Measurements from ENCODE around the gene FAM184B.
"Not testable (repeated sequence)": the region's sequence is repeated elsewhere in the genome, so short reads cannot be mapped to it uniquely, and the experiment has no call there.

The FAM184B gene

GRCh38 chr4:17682222-17682566 is 99.2 kb downstream of the FAM184B start:
- no peak for DNase-seq (ENCODE audit: low spot score)

GRCh38 chr4:17681281-17682221 is 99.9 kb downstream of the FAM184B start:
- DNase-seq (ENCODE audit: low spot score): no peak

- no peak for DNase-seq (ENCODE audit: low spot score)
Observed at GRCh38 chr4:17680559-17681280, 100.7 kb downstream of the FAM184B start.

- no peak for DNase-seq (ENCODE audit: low spot score)
Observed at GRCh38 chr4:17670423-17670822, 111.0 kb downstream of the FAM184B start.

- no peak for DNase-seq (ENCODE audit: low spot score)
Observed at GRCh38 chr4:17667653-17668201, 113.7 kb downstream of the FAM184B start.

GRCh38 chr4:17667253-17667652 is 114.2 kb downstream of the FAM184B start:
- DNase-seq (ENCODE audit: low spot score): no peak

- DNase-seq (ENCODE audit: low spot score): no peak
Observed at GRCh38 chr4:17665852-17666251, 115.6 kb downstream of the FAM184B start.

GRCh38 chr4:17665346-17665745 is 116.1 kb downstream of the FAM184B start:
- DNase-seq (ENCODE audit: low spot score): no peak

GRCh38 chr4:17664755-17665154 is 116.7 kb downstream of the FAM184B start:
- DNase-seq (ENCODE audit: low spot score): no peak

GRCh38 chr4:17662694-17663093 is 118.7 kb downstream of the FAM184B start:
- no peak for DNase-seq (ENCODE audit: low spot score)

- DNase-seq (ENCODE audit: low spot score): not testable (repeated sequence)
Observed at GRCh38 chr4:17659196-17659595, 122.2 kb downstream of the FAM184B start.

- DNase-seq (ENCODE audit: low spot score): no peak
Observed at GRCh38 chr4:17657849-17658248, 123.6 kb downstream of the FAM184B start.

- DNase-seq (ENCODE audit: low spot score): no peak
Observed at GRCh38 chr4:17657090-17657489, 124.3 kb downstream of the FAM184B start.

GRCh38 chr4:17654701-17655100 is 126.7 kb downstream of the FAM184B start:
- DNase-seq (ENCODE audit: low spot score): no peak

- DNase-seq (ENCODE audit: low spot score): no peak
Observed at GRCh38 chr4:17650406-17650805, 131.0 kb downstream of the FAM184B start.

GRCh38 chr4:17647927-17648326 is 133.5 kb downstream of the FAM184B start:
- DNase-seq (ENCODE audit: low spot score): no peak

GRCh38 chr4:17647176-17647806 is 134.1 kb downstream of the FAM184B start:
- DNase-seq (ENCODE audit: low spot score): no peak

- DNase-seq (ENCODE audit: low spot score): no peak
Observed at GRCh38 chr4:17646693-17647092, 134.7 kb downstream of the FAM184B start.

GRCh38 chr4:17642398-17642783 is 139.0 kb downstream of the FAM184B start:
- DNase-seq (ENCODE audit: low spot score): no peak

GRCh38 chr4:17639136-17639535 is 142.3 kb downstream of the FAM184B start:
- no peak for DNase-seq (ENCODE audit: low spot score)

GRCh38 chr4:17636696-17637622 is 144.5 kb downstream of the FAM184B start:
- peak; percentile 88 for DNase-seq (ENCODE audit: low spot score)
